K562 (cell line): ENCODE data around the gene HOXA13. TPM values are rescaled to one million over a fixed set of nuclear protein-coding genes. Genes with fewer than 3 reads are reported as not detected.

Experiments used
- ATAC-seq: fragments of 200-7000 bp; cut with Tn5 transposase; 3 replicates; pipeline ENCODE4 v1.9.1; 2020; ENCODE audit warnings: moderate library complexity
- BruUV-seq: library from RNA; stranded (reverse); fragments of 400-500 nt; replicated peaks from 2 replicates; lab custom pipeline; 2021; lab: Mats Ljungman, UMichigan
- CTCF ChIA-PET: fragments of 300-600 bp; formaldehyde crosslinking; extraction: SDS; loops from one replicate; lab custom pipeline; 2021; ENCODE audit warnings: low intra/inter-chr PET ratio; lab: Yijun Ruan, JAX
- POLR2A ChIA-PET: fragments of 300-600, 350-650 bp; sonication (Branson Sonifier 250); formaldehyde crosslinking; extraction: SDS; loops from one replicate; lab custom pipeline; 2021; ENCODE audit warnings: antibody characterized with exemption, inconsistent platforms; lab: Yijun Ruan, JAX
- DNase-seq, 4 experiments: peaks; one replicate each; pipeline versions ENCODE4 v3.0.0 to v3.0.0-alpha.2; 2011 to 2018; ENCODE audit warnings: low spot score in 3 of 4, mixed read lengths in 3 of 4; ENCODE audit errors: extremely low read depth in 1 of 4
- FAIRE-seq: peaks from 2 replicates; lab custom pipeline; 2011; peaks lifted over from hg19 to GRCh38; lab: Jason Lieb, UNC
- H2AFZ ChIP-seq: 2 replicates; pipeline ENCODE4 v1.6.0; 2011; ENCODE audit warnings: low read depth, low read length, control low read depth, inconsistent platforms
- H3K27ac ChIP-seq: fragments of 200-600 bp; 3 replicates; pipeline ENCODE4 v1.8.0; 2011; ENCODE audit warnings: low read depth, mild to moderate bottlenecking, control low read depth, inconsistent platforms, low read length, moderate library complexity, mixed read lengths; ENCODE audit errors: extremely low read depth
- H3K27me3 ChIP-seq, 2 experiments: fragments of 300-600 bp in 1 of 2; 2 replicates in 1 of 2; 3 replicates in 1 of 2; pipeline versions ENCODE4 v1.6.0 to v1.8.0; 2011; ENCODE audit warnings: inconsistent platforms in 2 of 2, low read length in 2 of 2, mild to moderate bottlenecking in 1 of 2, mixed read lengths in 1 of 2, moderate library complexity in 1 of 2; ENCODE audit not compliant: control insufficient read depth in 2 of 2, insufficient read depth in 2 of 2
- H3K36me3 ChIP-seq: fragments of 300-600 bp; 3 replicates; pipeline ENCODE4 v1.8.0; 2011; ENCODE audit warnings: mild to moderate bottlenecking, low read length, inconsistent platforms; ENCODE audit not compliant: control insufficient read depth, insufficient read depth
- H3K4me1 ChIP-seq, 2 experiments: fragments of 200-600 bp in 1 of 2; replicated peaks in 1 of 2; 2 replicates in 1 of 2; 3 replicates in 1 of 2; pipeline versions ENCODE4 v1.5.1 to v1.8.0; 2011; ENCODE audit warnings: inconsistent platforms in 2 of 2, low read length in 2 of 2, mild to moderate bottlenecking in 1 of 2, mixed read lengths in 1 of 2, moderate library complexity in 1 of 2; ENCODE audit not compliant: control insufficient read depth in 2 of 2, insufficient read depth in 2 of 2
- H3K4me2 ChIP-seq: 2 replicates; pipeline ENCODE4 v1.6.1; 2011; ENCODE audit warnings: low read length, control low read depth, inconsistent platforms, mixed read lengths; ENCODE audit not compliant: insufficient read depth
- H3K4me3 ChIP-seq: fragments of 200-600 bp; sonication (generic), shearing (Covaris generic); 2 replicates; pipeline ENCODE4 v1.5.1; 2016; ENCODE audit warnings: control low read depth, inconsistent platforms
- H3K79me2 ChIP-seq: fragments of 200-600 bp; 3 replicates; pipeline ENCODE4 v1.8.0; 2011; ENCODE audit warnings: low read length, inconsistent platforms; ENCODE audit not compliant: control insufficient read depth, insufficient read depth
- H3K9ac ChIP-seq, 2 experiments: 2 replicates each; pipeline versions ENCODE4 v1.6.0 to v1.6.1; 2011; ENCODE audit warnings: low read depth in 2 of 2, low read length in 2 of 2, control low read depth in 1 of 2, inconsistent platforms in 1 of 2, mild to moderate bottlenecking in 1 of 2, mixed read lengths in 1 of 2; ENCODE audit not compliant: insufficient read depth in 1 of 2
- H3K9me1 ChIP-seq: one replicate; pipeline ENCODE4 v1.6.0; 2011; ENCODE audit warnings: inconsistent platforms, mild to moderate bottlenecking, low read length, moderate library complexity; ENCODE audit not compliant: control insufficient read depth, insufficient read depth
- H3K9me3 ChIP-seq: replicated peaks from 2 replicates; pipeline ENCODE4 v1.5.1; 2011; ENCODE audit warnings: low read depth, low read length, inconsistent platforms; ENCODE audit not compliant: control insufficient read depth, insufficient read depth
- H4K20me1 ChIP-seq: replicated peaks from 2 replicates; pipeline ENCODE4 v1.6.1; 2011; ENCODE audit warnings: low read length, inconsistent platforms, mixed read lengths; ENCODE audit not compliant: control insufficient read depth, insufficient read depth
- MBD2 ChIP-seq: sonication (generic); IDR thresholded peaks from 2 replicates; pipeline ENCODE4 v1.6.1; 2016; ENCODE audit warnings: low read depth, borderline replicate concordance
- ZBTB17 ChIP-seq: fragments of 450-650 bp; formaldehyde crosslinking; IDR thresholded peaks from 2 replicates; pipeline ENCODE4 v1.4.0; 2020; ENCODE audit warnings: mild to moderate bottlenecking
- ZC3H4 ChIP-seq: sonication (generic); formaldehyde crosslinking; IDR thresholded peaks from 2 replicates; pipeline ENCODE4 v1.9.0; 2021; ENCODE audit warnings: missing genetic modification reagents, borderline replicate concordance
- WGBS: fragments of 100-300 bp; shearing (Covaris generic); methylation state at CpG from one replicate; pipeline ENCODE4 v1.1.6; 2016; ENCODE audit warnings: low coverage, mixed read lengths; ENCODE audit not compliant: insufficient coverage; ENCODE audit errors: missing lambda C conversion rate; 5-methylcytosine and 5-hydroxymethylcytosine counted together
- in situ Hi-C: fragments of 300-500 bp; cut with MboI; formaldehyde crosslinking; loops from 4 replicates; pipeline ENCODE4 v1.15.0; 2018; ENCODE audit warnings: inconsistent platforms, mixed read lengths
- intact Hi-C: fragments of 100-400 bp; cut with micrococcal nuclease; formaldehyde crosslinking; loops from 2 replicates; pipeline ENCODE4 v1.14.2; 2022
- polyA plus RNA-seq, 8 experiments: library from polyadenylated mRNA; depleted of rRNA in 4 of 8; stranded (reverse) in 5 of 8; unstranded in 3 of 8; fragments of >200 nt; fragmentation: Nextera tagmentation in 2 of 8; fragmentation: Illumina TruSeq in 1 of 8; extraction: Ambion mirVana in 2 of 8; extraction: Trizol in 1 of 8; gene quantifications; 2 replicates each; pipeline versions ENCODE4 v1.2.1 to v1.2.3, GENCODE V29; 2011 to 2014; ENCODE audit warnings: inconsistent platforms in 1 of 8, missing spikeins in 1 of 8
- total RNA-seq, 7 experiments: library from RNA; depleted of rRNA in 6 of 7; stranded (reverse); fragments of >200 nt in 6 of 7; fragmentation: Illumina TruSeq in 2 of 7; extraction: Trizol in 2 of 7; gene quantifications; 2 replicates each; pipeline versions ENCODE4 v1.2.1 to v1.2.3, GENCODE V29; 2011 to 2021; ENCODE audit warnings: low replicate concordance in 1 of 7
- TF ChIP-seq, protein P1 (sequence below): conservative IDR thresholded peaks from 2 replicates; pipeline ENCODE4 v1.6.1; 2011; ENCODE audit warnings: low read depth, mild to moderate bottlenecking, low read length; ENCODE audit not compliant: control insufficient read depth
- TF ChIP-seq, protein P2 (sequence below): sonication (generic); formaldehyde crosslinking; IDR thresholded peaks from 2 replicates; pipeline ENCODE4 v1.8.1; 2023; ENCODE audit warnings: mild to moderate bottlenecking, missing genetic modification reagents, moderate library complexity

The HOXA13 gene
- total and polyA plus RNA-seq, 9 of the 15 experiments (the other 6 are each of a cell fraction or from before 2014, with no cell fraction given), result not detected

DNA sequence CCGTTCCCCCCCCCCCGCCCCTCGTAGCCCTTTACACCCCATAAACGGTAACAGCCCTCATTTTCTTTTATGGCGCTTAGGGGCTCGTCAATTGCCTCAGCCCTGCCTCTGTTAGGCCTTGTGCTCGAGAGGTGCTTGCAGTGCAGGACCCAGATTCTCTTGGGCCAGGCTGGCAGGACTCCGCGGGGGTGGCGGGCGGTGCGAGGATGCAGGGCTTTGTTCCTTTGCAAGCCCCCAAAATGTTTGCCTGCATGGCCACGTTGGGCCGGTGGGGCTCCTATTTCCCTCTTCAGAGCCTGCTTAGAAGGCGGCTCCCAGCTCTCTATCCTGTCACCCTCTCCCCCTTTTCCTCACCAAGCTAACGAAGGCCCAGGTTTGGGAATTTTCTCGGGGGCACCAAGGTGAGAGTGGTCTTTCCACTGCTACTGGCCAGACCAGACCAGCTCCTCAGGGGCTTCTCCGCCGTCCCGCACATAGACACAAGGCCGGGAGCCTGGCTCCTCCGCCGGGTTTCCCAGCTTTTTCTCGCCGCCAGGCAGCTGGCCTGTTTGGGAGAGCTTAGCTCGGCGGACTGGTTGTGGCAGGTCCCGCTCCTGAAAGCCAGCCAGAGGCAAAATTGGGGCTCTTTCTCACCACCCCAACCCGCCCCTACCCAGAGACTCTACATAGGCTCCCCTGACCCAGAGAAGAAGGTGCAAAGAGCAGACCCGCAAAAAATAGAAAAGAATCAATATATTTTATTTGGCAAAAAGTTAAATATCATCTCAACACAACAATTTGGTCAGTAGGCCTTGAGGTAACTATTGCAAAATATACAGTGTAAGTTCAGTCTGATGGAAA, 38.0 kb downstream of the HOXA13 start:
- intact Hi-C loops, result loop anchor here (2.0 to 5.0 kb wide), 5 partner anchors 300 to 1270 kb away; partner anchors contain the start of genes SKAP2 and SNX10
- in situ Hi-C loops, result loop anchor here (25.0 kb wide), 3 partner anchors 650 to 1275 kb away; no protein-coding TSS in a partner anchor
- ATAC-seq, result no peak
- BruUV-seq, result no TSS peak
- no peaks in the 10 kb centered on the region for H3K9me3 ChIP-seq
- TF ChIP-seq, protein P1, sequence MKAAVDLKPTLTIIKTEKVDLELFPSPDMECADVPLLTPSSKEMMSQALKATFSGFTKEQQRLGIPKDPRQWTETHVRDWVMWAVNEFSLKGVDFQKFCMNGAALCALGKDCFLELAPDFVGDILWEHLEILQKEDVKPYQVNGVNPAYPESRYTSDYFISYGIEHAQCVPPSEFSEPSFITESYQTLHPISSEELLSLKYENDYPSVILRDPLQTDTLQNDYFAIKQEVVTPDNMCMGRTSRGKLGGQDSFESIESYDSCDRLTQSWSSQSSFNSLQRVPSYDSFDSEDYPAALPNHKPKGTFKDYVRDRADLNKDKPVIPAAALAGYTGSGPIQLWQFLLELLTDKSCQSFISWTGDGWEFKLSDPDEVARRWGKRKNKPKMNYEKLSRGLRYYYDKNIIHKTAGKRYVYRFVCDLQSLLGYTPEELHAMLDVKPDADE, result no peak
- TF ChIP-seq ZC3H4 (CRISPR knock-in tag), result no peak
- TF ChIP-seq ZBTB17 (CRISPR knock-in tag), result no peak
- TF ChIP-seq MBD2, result no peak
- TF ChIP-seq, protein P2, sequence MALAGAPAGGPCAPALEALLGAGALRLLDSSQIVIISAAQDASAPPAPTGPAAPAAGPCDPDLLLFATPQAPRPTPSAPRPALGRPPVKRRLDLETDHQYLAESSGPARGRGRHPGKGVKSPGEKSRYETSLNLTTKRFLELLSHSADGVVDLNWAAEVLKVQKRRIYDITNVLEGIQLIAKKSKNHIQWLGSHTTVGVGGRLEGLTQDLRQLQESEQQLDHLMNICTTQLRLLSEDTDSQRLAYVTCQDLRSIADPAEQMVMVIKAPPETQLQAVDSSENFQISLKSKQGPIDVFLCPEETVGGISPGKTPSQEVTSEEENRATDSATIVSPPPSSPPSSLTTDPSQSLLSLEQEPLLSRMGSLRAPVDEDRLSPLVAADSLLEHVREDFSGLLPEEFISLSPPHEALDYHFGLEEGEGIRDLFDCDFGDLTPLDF (CRISPR knock-in tag), result no peak
- H4K20me1 ChIP-seq, result no peaks in the 10 kb centered on the region
- ChIA-PET CTCF (interaction anchor here (0.6 to 2.5 kb wide), 5 partner anchors 36 to 792 kb away, joined by 3 to 16 read pairs (median 3); no protein-coding TSS in a partner anchor), POLR2A (interaction anchor here (0.6 to 1.5 kb wide), 3 partner anchors 18 to 475 kb away, joined by 3 to 4 read pairs (median 3); partner anchors contain the start of gene HOXA5)
- H3K9me1 ChIP-seq, result no peaks in the 10 kb centered on the region
- H3K36me3 ChIP-seq, result no peaks in the 10 kb centered on the region
- no peak overlapping the region for H3K4me2 ChIP-seq
- peaks cover 24 to 77% of the 10 kb centered on the region in 2 experiments for H3K27me3 ChIP-seq
- H3K9ac ChIP-seq, result no peak overlapping the region
- H3K27ac ChIP-seq, result no peak overlapping the region
- H3K79me2 ChIP-seq, result no peaks in the 10 kb centered on the region
- no peak overlapping the region for H2AFZ ChIP-seq
- WGBS, result 5% methylated on average over 14 of the region's 30 CpGs
- DNase-seq, result no peak
- H3K4me3 ChIP-seq, result no peak overlapping the region
- FAIRE-seq, result no peak
- H3K4me1 ChIP-seq, result peaks cover 0 to 26% of the 10 kb centered on the region in 2 experiments; a peak in 2 of 5 replicates
